Tibial nerve (tissue), 4 donors: ENCODE measurements around the gene GABRA1. TPM values are rescaled to one million over a fixed set of nuclear protein-coding genes. Genes with fewer than 3 reads are reported as not detected.

Experiments used
- DNase-seq, 2 donors: peaks; one replicate each; pipeline ENCODE4 v3.0.0-alpha.2; 2019; ENCODE audit warnings: low spot score in 2 of 2
- H3K27ac ChIP-seq, 4 donors: fragments of 200-600 bp; sonication (generic) in 3 of 4; one replicate each; pipeline ENCODE4 v1.5.1; 2017 to 2019; ENCODE audit warnings: mild to moderate bottlenecking in 1 of 4
- H3K27me3 ChIP-seq, 2 donors: fragments of 200-600 bp; sonication (generic) in 1 of 2; one replicate each; pipeline versions ENCODE4 v1.5.1 to v1.6.0; 2017 to 2019
- H3K36me3 ChIP-seq, 3 donors: fragments of 200-600 bp; sonication (generic); one replicate each; pipeline ENCODE4 v1.5.1; 2018 to 2019
- H3K4me1 ChIP-seq, 4 donors: fragments of 200-600 bp; sonication (generic) in 3 of 4; one replicate each; pipeline ENCODE4 v1.5.1; 2017 to 2019
- H3K4me3 ChIP-seq, 4 donors: fragments of 200-600 bp; sonication (generic) in 3 of 4; one replicate each; pipeline ENCODE4 v1.5.1; 2017 to 2019; ENCODE audit warnings: mild to moderate bottlenecking in 1 of 4, moderate library complexity in 1 of 4
- H3K9me3 ChIP-seq, 4 donors: fragments of 200-600 bp; sonication (generic) in 3 of 4; one replicate each; pipeline ENCODE4 v1.5.1; 2017 to 2019
- EP300 ChIP-seq, 2 donors: sonication (generic); formaldehyde crosslinking; IDR thresholded peaks; one replicate each; pipeline ENCODE4 v1.6.1; 2017; ENCODE audit warnings: antibody characterized with exemption in 2 of 2, mild to moderate bottlenecking in 1 of 2
- POLR2A ChIP-seq, 2 donors: fragments of 450-650 bp; IDR thresholded peaks; one replicate each; pipeline ENCODE4 v1.6.1; 2017; ENCODE audit warnings: antibody characterized with exemption in 2 of 2, mild to moderate bottlenecking in 2 of 2, moderate library complexity in 2 of 2
- WGBS, 2 donors: methylation state at CpG; one replicate each; pipeline ENCODE4 v1.1.5; 2018; 5-methylcytosine and 5-hydroxymethylcytosine counted together
- total RNA-seq, 4 donors: library from RNA; depleted of rRNA; stranded (reverse); fragments of >200 nt; gene quantifications; one replicate each; pipeline ENCODE4 v1.1.0, GENCODE V29; 2016
- TF ChIP-seq, protein P1 (sequence below), 5 experiments: fragments of 200-600 bp in 3 of 5; fragments of 450-650 bp in 2 of 5; sonication (generic) in 3 of 5; IDR thresholded peaks; one replicate each; pipeline ENCODE4 v1.5.1; 2016 to 2019; ENCODE audit warnings: antibody characterized with exemption in 5 of 5, mild to moderate bottlenecking in 3 of 5, moderate library complexity in 2 of 5

GABRA1 gene
- not detected for total RNA-seq

GRCh38 chr5:161847941-161848391 is at the start of gene GABRA1:
TSS of gene GABRA1 (plus strand) at chr5:161848120. CDS start at chr5:161850811, 2,691 bp downstream.
- peaks cover 0 to 23% (median 0%) of the 10 kb centered on the region in 4 donors for H3K4me1 ChIP-seq
- no peaks in the 10 kb centered on the region for H3K9me3 ChIP-seq
- TF ChIP-seq EP300 (IDR thresholded peaks at IDR 0.05) (no peak), POLR2A (IDR thresholded peaks at IDR 0.05) (no peak)
- TF ChIP-seq, protein P1, sequence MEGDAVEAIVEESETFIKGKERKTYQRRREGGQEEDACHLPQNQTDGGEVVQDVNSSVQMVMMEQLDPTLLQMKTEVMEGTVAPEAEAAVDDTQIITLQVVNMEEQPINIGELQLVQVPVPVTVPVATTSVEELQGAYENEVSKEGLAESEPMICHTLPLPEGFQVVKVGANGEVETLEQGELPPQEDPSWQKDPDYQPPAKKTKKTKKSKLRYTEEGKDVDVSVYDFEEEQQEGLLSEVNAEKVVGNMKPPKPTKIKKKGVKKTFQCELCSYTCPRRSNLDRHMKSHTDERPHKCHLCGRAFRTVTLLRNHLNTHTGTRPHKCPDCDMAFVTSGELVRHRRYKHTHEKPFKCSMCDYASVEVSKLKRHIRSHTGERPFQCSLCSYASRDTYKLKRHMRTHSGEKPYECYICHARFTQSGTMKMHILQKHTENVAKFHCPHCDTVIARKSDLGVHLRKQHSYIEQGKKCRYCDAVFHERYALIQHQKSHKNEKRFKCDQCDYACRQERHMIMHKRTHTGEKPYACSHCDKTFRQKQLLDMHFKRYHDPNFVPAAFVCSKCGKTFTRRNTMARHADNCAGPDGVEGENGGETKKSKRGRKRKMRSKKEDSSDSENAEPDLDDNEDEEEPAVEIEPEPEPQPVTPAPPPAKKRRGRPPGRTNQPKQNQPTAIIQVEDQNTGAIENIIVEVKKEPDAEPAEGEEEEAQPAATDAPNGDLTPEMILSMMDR (IDR thresholded peaks at IDR 0.05) = no peak
- H3K36me3 ChIP-seq = no peaks in the 10 kb centered on the region
- no peak within 1 kb of the TSS for H3K27ac ChIP-seq
- H3K4me3 ChIP-seq = peak within 1 kb of the TSS in 2 of 4 donors; percentile 9 to 28
- no peak for DNase-seq
- H3K27me3 ChIP-seq = peaks cover 0 to 33% of the 10 kb centered on the region in 2 donors
- 1 to 2% methylated on average over 16 of the region's 16 CpGs for WGBS, 2 donors

GRCh38 chr5:161799316-161799715 is 48.6 kb upstream of the GABRA1 start:
- Histone ChIP-seq H3K27me3 (no peaks in the 10 kb centered on the region), H3K4me3 (no peak overlapping the region), H3K9me3 (no peaks in the 10 kb centered on the region), H3K27ac (no peak overlapping the region), H3K4me1 (no peaks in the 10 kb centered on the region), H3K36me3 (no peaks in the 10 kb centered on the region)
- no peak for DNase-seq
- TF ChIP-seq, protein P1 (IDR thresholded peaks at IDR 0.05) = no peak
- TF ChIP-seq EP300 (IDR thresholded peaks at IDR 0.05) = no peak
- TF ChIP-seq POLR2A (IDR thresholded peaks at IDR 0.05) = no peak
- 74 to 79% methylated on average over 3 of the region's 3 CpGs for WGBS, 2 donors

DNA sequence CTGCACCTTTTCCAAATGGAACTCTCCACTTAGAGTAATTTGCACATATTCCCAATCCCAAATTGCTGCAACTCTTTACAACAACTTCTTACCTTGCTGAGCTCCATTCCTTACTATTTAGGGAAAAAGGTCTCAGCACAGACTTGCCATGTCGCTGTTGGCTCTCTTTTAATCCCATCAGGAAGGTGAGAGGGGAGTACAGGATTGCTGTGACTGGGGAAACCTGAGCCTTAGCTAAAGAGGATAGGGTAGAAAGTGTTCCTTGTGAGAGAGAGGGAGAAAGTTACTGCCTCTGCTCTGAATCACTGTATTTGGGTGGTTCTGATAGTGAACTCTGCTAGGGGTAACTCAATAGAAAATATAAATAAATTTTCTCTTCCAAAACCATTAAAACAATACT is 43.7 kb upstream of the GABRA1 start:
- DNase-seq = no peak
- WGBS, 2 donors = 19 to 29% methylated on average over 1 of the region's 1 CpG
- TF ChIP-seq, protein P1 (IDR thresholded peaks at IDR 0.05) = no peak
- TF ChIP-seq EP300 (IDR thresholded peaks at IDR 0.05) = no peak
- TF ChIP-seq POLR2A (IDR thresholded peaks at IDR 0.05) = no peak
- no peak overlapping the region for H3K4me3 ChIP-seq
- no peaks in the 10 kb centered on the region for H3K4me1 ChIP-seq
- H3K36me3 ChIP-seq = no peaks in the 10 kb centered on the region
- no peaks in the 10 kb centered on the region for H3K27me3 ChIP-seq
- H3K9me3 ChIP-seq = no peaks in the 10 kb centered on the region
- no peak overlapping the region for H3K27ac ChIP-seq

DNA sequence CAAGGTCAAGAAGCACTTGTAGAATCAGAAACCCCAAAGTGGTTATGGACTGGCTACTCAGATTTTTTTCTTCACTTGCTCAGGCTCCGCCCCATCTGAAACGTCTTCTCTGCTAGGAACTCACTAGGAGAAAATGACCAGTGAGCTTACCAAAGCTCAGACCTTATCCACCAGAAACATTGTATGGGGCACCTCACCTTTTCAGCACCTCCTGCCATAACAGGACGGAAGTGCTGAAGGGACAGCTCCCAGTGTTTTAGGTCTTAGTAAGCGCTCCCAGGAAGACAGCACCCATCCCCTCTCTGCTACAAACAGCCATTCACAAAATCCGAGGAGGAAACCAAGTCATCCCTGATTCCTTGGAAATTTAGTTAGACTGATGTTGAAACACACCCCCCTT is 1.2 kb upstream of the GABRA1 start:
- no peak overlapping the region for H3K27ac ChIP-seq
- DNase-seq = no peak
- WGBS, 2 donors = 5 to 11% methylated on average over 5 of the region's 5 CpGs
- peaks cover 0 to 23% (median 0%) of the 10 kb centered on the region in 4 donors for H3K4me1 ChIP-seq
- H3K27me3 ChIP-seq = peaks cover 0 to 33% of the 10 kb centered on the region in 2 donors
- no peaks in the 10 kb centered on the region for H3K9me3 ChIP-seq
- TF ChIP-seq, protein P1 (IDR thresholded peaks at IDR 0.05) = no peak
- TF ChIP-seq POLR2A (IDR thresholded peaks at IDR 0.05) = no peak
- TF ChIP-seq EP300 (IDR thresholded peaks at IDR 0.05) = no peak
- H3K36me3 ChIP-seq = no peaks in the 10 kb centered on the region
- H3K4me3 ChIP-seq = no peak overlapping the region

GRCh38 chr5:161847447-161847846 is 473 bp upstream of the GABRA1 start:
- Histone ChIP-seq H3K4me1 (peaks cover 0 to 23% (median 0%) of the 10 kb centered on the region in 4 donors), H3K27ac (no peak overlapping the region), H3K36me3 (no peaks in the 10 kb centered on the region), H3K9me3 (no peaks in the 10 kb centered on the region), H3K4me3 (peak overlapping the region in 1 of 4 donors; percentile 28), H3K27me3 (peaks cover 0 to 33% of the 10 kb centered on the region in 2 donors)
- DNase-seq = no peak
- no peak for TF ChIP-seq POLR2A (IDR thresholded peaks at IDR 0.05)
- no peak for TF ChIP-seq EP300 (IDR thresholded peaks at IDR 0.05)
- TF ChIP-seq, protein P1 (IDR thresholded peaks at IDR 0.05) = no peak
- 4 to 5% methylated on average over 12 of the region's 12 CpGs for WGBS, 2 donors
